ENCODE results near the gene LYSMD2. TPM values are rescaled to one million over a fixed set of nuclear protein-coding genes. Genes with fewer than 3 reads are reported as not detected.

Gene LYSMD2
- total RNA-seq, 1 donor from 2014 or later: 5.0 TPM

DNA sequence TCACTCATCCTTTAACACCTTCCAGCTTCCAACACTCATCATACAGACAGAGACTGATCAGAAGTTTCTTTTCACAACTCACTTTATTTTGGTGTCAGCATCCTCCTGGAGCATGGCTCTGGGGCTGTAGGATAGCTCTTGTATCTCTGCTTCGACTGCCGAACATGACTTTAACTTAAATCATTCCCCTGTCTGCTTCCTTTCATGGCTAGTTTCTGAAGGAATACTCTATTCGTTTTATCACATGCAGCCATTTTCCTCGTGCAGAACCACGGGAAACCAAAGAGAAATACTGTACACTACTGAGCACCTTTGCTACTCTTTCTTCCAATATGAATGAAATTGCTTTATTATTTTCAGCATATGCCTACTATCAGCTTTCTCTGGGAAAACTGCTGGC is 11.9 kb upstream of the LYSMD2 start:
- Mint-ChIP-seq H3K4me3 (ENCODE audit: low read depth) (no peak overlapping the region), H3K27me3 (peaks cover 73% of the 10 kb centered on the region), H3K4me1 (ENCODE audit: low read depth) (peaks cover 4% of the 10 kb centered on the region), H3K27ac (no peak overlapping the region), H3K9me3 (ENCODE audit: low read depth) (no peaks in the 10 kb centered on the region), H3K36me3 (ENCODE audit: insufficient read depth) (no peaks in the 10 kb centered on the region)
- TF ChIP-seq, protein P1, sequence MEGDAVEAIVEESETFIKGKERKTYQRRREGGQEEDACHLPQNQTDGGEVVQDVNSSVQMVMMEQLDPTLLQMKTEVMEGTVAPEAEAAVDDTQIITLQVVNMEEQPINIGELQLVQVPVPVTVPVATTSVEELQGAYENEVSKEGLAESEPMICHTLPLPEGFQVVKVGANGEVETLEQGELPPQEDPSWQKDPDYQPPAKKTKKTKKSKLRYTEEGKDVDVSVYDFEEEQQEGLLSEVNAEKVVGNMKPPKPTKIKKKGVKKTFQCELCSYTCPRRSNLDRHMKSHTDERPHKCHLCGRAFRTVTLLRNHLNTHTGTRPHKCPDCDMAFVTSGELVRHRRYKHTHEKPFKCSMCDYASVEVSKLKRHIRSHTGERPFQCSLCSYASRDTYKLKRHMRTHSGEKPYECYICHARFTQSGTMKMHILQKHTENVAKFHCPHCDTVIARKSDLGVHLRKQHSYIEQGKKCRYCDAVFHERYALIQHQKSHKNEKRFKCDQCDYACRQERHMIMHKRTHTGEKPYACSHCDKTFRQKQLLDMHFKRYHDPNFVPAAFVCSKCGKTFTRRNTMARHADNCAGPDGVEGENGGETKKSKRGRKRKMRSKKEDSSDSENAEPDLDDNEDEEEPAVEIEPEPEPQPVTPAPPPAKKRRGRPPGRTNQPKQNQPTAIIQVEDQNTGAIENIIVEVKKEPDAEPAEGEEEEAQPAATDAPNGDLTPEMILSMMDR (IDR thresholded peaks at IDR 0.05; ENCODE audit: unreplicated experiment): no peak
- DNase-seq (ENCODE audit: low spot score, unreplicated experiment): no peak

DNA sequence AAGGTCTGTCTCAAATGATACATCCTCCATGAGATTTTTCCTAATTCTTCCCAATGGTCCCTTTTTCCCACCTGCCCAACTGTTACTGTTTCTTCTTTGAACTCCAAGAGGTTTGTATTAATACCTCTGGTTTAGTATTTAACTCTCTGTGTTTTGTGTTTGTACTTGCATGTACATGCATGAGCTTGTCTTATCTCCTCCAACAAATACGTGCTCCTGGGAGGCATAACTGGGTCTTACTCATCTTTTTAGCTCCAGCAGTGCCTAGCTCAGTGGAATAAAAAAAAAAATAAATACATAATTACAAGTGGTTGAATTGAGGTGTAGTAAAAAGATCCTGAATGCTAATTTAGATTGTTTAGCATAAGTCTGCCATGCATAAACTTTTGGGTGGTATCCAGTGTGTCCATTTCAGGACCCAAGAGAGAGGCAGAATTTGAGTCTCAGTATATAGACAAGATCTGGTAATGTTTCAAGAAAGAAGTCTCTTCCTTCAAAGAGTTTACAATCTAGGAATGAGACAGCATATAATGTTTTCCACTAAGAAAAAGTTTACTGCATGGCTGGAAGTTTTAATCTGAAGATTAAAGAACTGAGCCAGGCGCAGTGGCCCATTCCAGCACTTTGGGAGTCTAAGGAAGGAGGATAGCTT is 1.7 kb upstream of the LYSMD2 start:
- TF ChIP-seq, protein P1 (IDR thresholded peaks at IDR 0.05; ENCODE audit: unreplicated experiment): no peak
- Mint-ChIP-seq H3K4me1 (ENCODE audit: low read depth) (peaks cover 7% of the 10 kb centered on the region), H3K27me3 (peaks cover 59% of the 10 kb centered on the region), H3K4me3 (ENCODE audit: low read depth) (peak overlapping the region; percentile 14), H3K9me3 (ENCODE audit: low read depth) (no peaks in the 10 kb centered on the region), H3K27ac (no peak overlapping the region), H3K36me3 (ENCODE audit: insufficient read depth) (no peaks in the 10 kb centered on the region)
- DNase-seq (ENCODE audit: low spot score, unreplicated experiment): no peak

DNA sequence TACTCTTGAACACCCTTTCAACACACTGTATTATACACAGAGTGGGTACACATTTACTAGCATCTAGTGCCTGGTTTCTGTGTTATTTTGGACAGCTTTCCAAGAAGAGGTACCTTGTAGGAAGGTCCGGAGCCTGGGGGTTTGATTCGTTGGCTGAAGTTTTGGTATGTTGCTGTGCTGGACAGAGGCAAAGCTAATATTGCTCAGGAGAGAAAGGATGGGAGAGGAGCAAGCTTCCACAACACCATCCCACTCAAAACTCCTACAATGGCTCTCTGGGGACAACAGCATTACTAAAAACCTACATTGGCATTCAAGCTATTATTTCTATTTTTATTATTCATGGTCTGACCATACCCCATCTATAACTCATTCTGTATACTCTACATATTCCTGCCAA is 1.1 kb upstream of the LYSMD2 start:
- H3K27me3 Mint-ChIP-seq: peaks cover 56% of the 10 kb centered on the region

DNA sequence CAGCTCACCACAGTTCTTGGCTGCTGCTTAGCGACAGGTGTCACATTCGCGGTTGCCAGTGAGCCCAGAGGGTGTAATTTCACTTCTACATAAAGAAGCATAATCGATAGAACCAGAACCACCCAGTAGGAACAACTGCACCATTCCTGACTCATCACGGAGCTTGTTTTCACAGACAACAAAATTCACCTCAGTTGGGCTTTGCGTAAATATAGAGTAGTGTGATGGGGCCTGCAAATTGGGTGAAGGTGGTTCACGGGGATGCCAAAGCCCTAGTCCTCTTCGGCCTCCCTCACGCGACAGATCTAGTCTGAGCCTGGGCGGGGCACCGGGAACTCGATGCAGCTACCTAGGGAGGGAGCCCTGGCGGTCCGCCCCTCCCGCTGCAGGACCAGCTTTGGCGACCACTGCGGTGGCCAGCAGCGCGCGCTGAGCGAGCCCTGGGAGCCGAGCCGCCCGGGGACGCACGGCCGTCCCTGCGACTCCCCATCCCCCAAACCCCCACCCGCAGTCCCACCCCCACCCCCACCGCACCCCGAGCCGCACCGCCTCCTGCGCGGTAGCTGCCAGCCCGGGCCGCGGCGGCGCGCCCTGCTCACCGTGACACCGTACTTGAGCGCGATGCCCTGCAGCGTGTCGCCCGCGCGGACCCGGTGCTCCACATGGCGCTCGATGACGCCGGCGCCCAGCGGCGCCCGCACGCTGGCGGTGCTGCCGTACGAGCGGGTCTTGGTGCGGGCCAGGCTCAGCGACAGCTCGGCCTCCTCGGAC is 519 bp downstream of the LYSMD2 start:
- TF ChIP-seq, protein P1 (IDR thresholded peaks at IDR 0.05; ENCODE audit: unreplicated experiment): no peak
- Mint-ChIP-seq H3K4me3 (ENCODE audit: low read depth) (peak overlapping the region; percentile 72), H3K27me3 (peaks cover 54% of the 10 kb centered on the region), H3K4me1 (ENCODE audit: low read depth) (peaks cover 7% of the 10 kb centered on the region), H3K9me3 (ENCODE audit: low read depth) (no peaks in the 10 kb centered on the region), H3K27ac (no peak overlapping the region), H3K36me3 (ENCODE audit: insufficient read depth) (no peaks in the 10 kb centered on the region)
- peak; percentile 26 for DNase-seq (ENCODE audit: low spot score, unreplicated experiment)

More for the DNA sequence above, 1.1 kb upstream of the LYSMD2 start:
- TF ChIP-seq, protein P1 (IDR thresholded peaks at IDR 0.05; ENCODE audit: unreplicated experiment): no peak
- Mint-ChIP-seq H3K36me3 (ENCODE audit: insufficient read depth) (no peaks in the 10 kb centered on the region), H3K4me1 (ENCODE audit: low read depth) (peaks cover 7% of the 10 kb centered on the region), H3K9me3 (ENCODE audit: low read depth) (no peaks in the 10 kb centered on the region), H3K4me3 (ENCODE audit: low read depth) (peak overlapping the region; percentile 70), H3K27ac (peak overlapping the region; percentile 21)
- DNase-seq (ENCODE audit: low spot score, unreplicated experiment): no peak

DNA sequence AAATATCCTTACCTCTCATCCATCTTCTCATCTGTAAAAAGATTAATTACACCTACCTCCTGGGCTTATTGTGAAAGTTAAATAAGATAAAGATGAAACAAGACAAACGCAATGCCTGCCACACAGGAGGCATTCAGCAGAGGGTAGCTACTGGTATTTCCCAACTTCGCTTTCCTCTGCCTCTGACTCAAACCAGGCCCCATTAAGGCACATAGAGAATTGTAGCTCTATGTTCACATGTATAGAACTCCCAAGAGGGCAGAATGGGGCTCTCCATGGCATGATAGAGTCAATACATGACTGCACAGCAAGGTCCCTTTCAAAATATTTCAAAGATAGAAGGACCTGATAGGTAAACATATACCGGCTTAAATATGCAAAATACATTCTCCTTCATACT is 1.4 kb downstream of the LYSMD2 start:
- TF ChIP-seq, protein P1 (IDR thresholded peaks at IDR 0.05; ENCODE audit: unreplicated experiment): no peak
- DNase-seq (ENCODE audit: low spot score, unreplicated experiment): no peak
- no peak overlapping the region for H3K27ac Mint-ChIP-seq
- H3K4me3 Mint-ChIP-seq (ENCODE audit: low read depth): peak overlapping the region; percentile 72
- no peaks in the 10 kb centered on the region for H3K36me3 Mint-ChIP-seq (ENCODE audit: insufficient read depth)
- peaks cover 62% of the 10 kb centered on the region for H3K27me3 Mint-ChIP-seq
- no peaks in the 10 kb centered on the region for H3K9me3 Mint-ChIP-seq (ENCODE audit: low read depth)
- peaks cover 7% of the 10 kb centered on the region for H3K4me1 Mint-ChIP-seq (ENCODE audit: low read depth)

Data from progenitor cell of endocrine pancreas (in vitro differentiated cells).